T-helper 1 cell treated with Interleukin-12 subunit alpha and Interleukin-12 subunit beta and Interleukin-4 antibody, amounts not matched to agents 30 μg/mL and 1 μg/mL, for 36 hours (primary cell): ENCODE measurements around the gene CARD19.
A peak's percentile ranks its signal among the peaks of the same experiment; 100 is the strongest.

Source experiments
- H3K27ac Mint-ChIP-seq: one replicate; pipeline ENCODE4 v1.8.0; 2021; ENCODE audit warnings: mild to moderate bottlenecking, mixed read lengths
- H3K27me3 Mint-ChIP-seq: one replicate; pipeline ENCODE4 v1.8.0; 2021; ENCODE audit warnings: low read depth, mixed read lengths
- H3K36me3 Mint-ChIP-seq: one replicate; pipeline ENCODE4 v1.8.0; 2021; ENCODE audit warnings: low read depth, mixed read lengths
- H3K4me1 Mint-ChIP-seq: one replicate; pipeline ENCODE4 v1.8.0; 2021; ENCODE audit warnings: low read depth, mixed read lengths
- H3K4me3 Mint-ChIP-seq: one replicate; pipeline ENCODE4 v1.8.0; 2021; ENCODE audit warnings: mild to moderate bottlenecking, moderate library complexity, mixed read lengths
- H3K9me3 Mint-ChIP-seq: one replicate; pipeline ENCODE4 v1.8.0; 2021; ENCODE audit warnings: mixed read lengths

Gene CARD19

DNA sequence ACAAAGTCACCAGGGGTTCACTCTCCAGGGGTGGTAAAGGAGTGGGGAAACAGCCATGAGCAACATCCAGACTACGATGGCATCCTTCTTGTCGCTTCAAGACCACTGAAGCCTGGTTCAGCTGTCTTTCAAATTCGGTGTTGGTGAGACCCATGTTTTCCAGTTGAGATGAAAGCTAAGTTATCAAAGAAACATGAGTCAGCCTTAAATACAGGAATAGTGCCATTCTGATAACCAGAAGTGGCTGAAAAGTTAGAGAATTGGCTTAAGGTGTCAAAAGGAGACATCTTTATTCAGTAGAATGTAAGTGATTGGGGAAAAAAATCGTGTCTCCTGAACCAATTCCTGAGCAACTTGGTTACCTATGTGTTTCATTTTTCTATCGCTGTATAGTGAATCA, 7.0 kb upstream of the CARD19 start:
- Mint-ChIP-seq H3K27ac (peak overlapping the region; percentile 69), H3K4me3 (no peak overlapping the region), H3K9me3 (peaks cover 16% of the 10 kb centered on the region), H3K27me3 (no peaks in the 10 kb centered on the region), H3K4me1 (peaks cover 47% of the 10 kb centered on the region), H3K36me3 (peaks cover 50% of the 10 kb centered on the region)

DNA sequence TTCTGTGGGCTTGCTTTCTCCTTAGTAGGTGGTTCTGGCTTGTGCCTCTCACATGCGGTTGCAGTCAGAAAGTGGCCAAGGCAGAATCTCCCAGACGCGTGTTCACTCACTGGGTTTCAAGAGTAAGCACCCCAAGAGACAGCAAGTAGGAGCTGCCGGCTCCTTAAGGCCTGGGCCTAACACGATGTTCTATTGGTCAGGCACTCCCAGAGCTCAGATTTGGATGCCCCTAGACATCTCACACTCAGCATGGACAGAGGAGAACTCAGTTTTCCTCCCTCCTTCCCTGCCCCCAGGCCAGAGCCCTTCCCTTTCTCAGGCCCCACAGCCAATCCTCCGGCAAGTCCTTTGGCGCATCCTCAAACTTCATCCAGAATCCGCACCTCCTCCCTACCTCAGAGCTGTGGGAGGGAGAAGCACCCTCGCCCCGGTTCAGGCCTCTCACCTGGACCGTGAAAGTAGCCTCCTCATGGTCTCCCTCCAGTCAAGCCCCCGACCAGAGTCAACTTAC, 6.5 kb upstream of the CARD19 start:
- peaks cover 50% of the 10 kb centered on the region for H3K36me3 Mint-ChIP-seq
- no peak overlapping the region for H3K4me3 Mint-ChIP-seq
- H3K27me3 Mint-ChIP-seq, result no peaks in the 10 kb centered on the region
- peaks cover 16% of the 10 kb centered on the region for H3K9me3 Mint-ChIP-seq
- no peak overlapping the region for H3K27ac Mint-ChIP-seq
- H3K4me1 Mint-ChIP-seq, result peaks cover 51% of the 10 kb centered on the region

DNA sequence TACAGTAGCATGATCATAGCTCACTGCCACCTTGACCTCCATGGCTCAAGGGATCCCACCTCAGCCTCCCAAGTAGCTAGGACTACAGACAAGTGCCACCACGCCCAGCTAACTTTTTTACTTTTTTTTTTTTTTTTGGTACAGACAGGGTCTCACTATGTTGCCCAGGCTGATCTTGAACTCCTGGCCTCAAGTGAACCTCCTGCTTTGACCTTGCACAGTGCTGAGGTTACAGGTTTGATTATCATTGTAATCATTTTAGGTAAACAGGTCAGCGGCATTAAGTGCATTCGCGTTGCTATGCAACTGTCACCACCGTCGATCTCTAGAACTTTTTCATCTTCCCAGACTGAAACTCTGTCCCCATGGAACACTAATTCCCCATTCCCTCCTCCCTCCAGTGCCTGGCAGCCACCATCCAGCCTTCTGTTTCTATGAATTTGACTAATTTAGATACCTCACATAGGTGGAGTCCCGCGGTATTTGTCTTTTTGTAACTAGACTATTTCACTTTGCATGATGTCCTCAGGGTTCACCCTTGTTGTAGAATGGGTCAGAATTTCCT, 5.8 kb upstream of the CARD19 start:
- Mint-ChIP-seq H3K27ac (peak overlapping the region; percentile 67), H3K4me1 (peaks cover 58% of the 10 kb centered on the region), H3K9me3 (peaks cover 16% of the 10 kb centered on the region), H3K36me3 (peaks cover 47% of the 10 kb centered on the region), H3K27me3 (no peaks in the 10 kb centered on the region), H3K4me3 (peak overlapping the region; percentile 0)

DNA sequence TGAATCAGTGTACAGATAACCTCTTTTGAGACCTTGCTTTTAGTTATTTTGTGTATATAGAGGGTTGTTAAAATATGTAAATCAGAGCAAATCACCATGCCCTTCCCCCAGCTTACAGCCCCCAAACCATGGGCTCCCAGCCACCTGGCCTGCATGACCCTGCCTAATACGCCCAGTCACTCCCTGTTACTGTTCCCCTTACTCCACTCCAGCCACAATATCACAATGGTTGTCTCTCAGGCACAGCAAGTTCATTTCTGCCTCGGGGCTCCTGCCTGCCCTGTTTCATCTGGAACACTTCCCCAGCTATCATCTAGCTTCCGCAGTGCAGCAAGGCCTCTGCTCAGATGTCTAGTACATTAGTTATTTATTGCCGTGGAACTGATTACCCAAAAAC, 5.0 kb upstream of the CARD19 start:
- peaks cover 16% of the 10 kb centered on the region for H3K9me3 Mint-ChIP-seq
- H3K27ac Mint-ChIP-seq, result peak overlapping the region; percentile 98
- peaks cover 40% of the 10 kb centered on the region for H3K36me3 Mint-ChIP-seq
- H3K4me3 Mint-ChIP-seq, result no peak overlapping the region
- H3K4me1 Mint-ChIP-seq, result peaks cover 53% of the 10 kb centered on the region
- no peaks in the 10 kb centered on the region for H3K27me3 Mint-ChIP-seq

DNA sequence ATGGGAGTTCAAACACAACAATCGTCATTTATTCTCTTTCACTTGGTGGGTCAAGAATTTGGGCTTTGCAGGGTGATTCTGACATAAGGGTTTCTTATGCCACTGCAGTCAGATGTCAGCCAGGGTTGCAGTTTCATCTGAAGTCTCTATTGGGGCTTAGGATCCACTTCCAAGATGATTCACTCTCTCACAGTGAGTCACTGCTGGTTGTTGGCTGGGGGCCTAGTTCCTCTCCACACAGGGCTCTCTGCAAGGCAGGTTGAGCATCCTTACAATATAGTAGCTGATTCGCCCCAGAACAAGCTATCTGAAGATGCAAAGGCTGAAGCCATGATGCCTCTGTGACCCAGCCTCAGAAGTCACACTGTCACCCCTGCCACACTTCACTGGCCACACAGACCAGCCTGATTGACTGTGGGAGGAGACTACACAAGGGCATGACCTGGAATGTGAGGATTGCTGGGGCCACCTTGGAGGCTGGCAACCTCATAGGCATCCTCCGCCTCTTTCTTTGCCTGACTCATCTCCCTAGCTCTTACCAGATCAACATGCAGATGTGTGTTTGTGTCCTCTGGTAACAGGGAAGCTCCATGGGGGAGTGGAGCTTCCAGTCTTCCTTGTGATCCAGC, 4.5 kb upstream of the CARD19 start:
- Mint-ChIP-seq H3K27me3 (no peaks in the 10 kb centered on the region), H3K9me3 (peaks cover 16% of the 10 kb centered on the region), H3K27ac (peak overlapping the region; percentile 98), H3K4me1 (peaks cover 53% of the 10 kb centered on the region), H3K36me3 (peaks cover 38% of the 10 kb centered on the region), H3K4me3 (no peak overlapping the region)

DNA sequence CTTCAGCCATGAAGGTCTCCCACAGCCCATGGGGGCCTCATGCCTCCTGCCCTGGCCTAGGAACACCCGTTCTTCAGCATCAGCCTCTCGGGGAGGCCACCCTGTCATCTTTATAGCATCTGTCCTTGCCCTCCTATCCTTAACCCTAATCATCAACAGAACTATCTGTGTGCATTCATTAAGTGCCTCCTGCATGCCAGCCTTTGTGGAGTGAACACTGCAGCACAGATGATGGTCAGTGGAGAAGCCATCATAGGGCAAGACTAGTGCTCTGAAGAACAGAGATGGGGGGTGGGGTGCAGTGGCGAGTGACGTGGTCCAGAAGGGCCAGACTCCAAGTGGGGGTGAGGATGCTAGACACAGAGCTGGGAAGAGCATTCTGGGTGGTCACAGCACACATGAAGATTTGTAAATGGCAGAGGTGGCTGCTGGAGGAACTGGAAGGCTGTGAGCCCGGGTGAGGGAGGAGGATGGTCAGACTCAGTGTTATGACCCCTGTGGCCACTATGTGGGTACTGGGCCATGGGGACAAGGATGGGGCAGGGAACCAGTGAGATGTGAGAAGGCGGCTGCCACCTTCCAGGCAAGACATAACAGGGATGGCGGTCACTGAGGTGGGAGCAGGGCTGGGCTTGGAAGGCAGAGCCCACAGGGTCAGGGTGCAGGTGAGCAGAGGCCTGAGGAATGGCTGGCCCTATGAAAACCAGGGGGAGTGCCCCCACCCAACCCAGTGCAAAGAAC, 3.6 kb upstream of the CARD19 start:
- Mint-ChIP-seq H3K4me3 (peak overlapping the region; percentile 6), H3K9me3 (peaks cover 16% of the 10 kb centered on the region), H3K27me3 (no peaks in the 10 kb centered on the region), H3K27ac (peak overlapping the region; percentile 98), H3K4me1 (peaks cover 57% of the 10 kb centered on the region), H3K36me3 (peaks cover 35% of the 10 kb centered on the region)

DNA sequence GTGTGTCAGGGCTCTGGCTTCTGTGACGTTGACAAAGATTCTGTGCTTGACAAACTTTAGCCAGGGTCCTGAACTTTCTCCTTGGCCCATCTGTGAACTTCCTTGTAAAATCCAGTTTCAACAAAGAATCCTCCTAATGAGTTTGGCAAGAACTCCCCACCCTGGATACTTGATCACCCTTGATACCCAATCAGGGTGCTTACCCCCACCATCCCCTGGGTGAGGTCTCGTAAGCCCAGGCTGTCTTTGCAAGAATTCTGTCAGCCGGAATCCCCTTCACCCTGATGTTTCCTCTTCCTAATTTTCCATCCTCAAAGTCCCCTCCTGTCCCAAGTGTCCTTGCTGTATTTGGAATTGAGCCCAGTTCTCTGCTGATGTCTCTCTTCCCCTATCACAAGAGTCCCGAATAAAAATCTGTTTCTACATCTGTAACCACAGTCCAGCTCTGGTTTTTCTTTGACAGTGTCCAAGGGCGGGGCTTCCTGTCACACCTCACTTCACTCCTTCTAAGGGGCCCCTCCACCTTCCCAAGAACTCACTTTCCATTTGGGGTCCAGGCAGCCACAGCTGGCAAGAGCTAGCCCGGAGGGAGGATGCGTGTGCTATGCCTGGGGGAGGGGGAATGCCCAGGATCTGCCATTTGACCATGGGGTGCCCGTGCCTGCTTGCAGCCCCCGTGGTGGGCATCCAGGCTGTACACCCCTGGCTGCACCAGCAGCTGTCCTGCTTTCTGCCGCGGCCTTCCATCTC, 2.7 kb upstream of the CARD19 start:
- Mint-ChIP-seq H3K4me3 (peak overlapping the region; percentile 59), H3K27ac (peak overlapping the region; percentile 98), H3K9me3 (peaks cover 16% of the 10 kb centered on the region), H3K4me1 (peaks cover 65% of the 10 kb centered on the region), H3K27me3 (no peaks in the 10 kb centered on the region), H3K36me3 (peaks cover 33% of the 10 kb centered on the region)

DNA sequence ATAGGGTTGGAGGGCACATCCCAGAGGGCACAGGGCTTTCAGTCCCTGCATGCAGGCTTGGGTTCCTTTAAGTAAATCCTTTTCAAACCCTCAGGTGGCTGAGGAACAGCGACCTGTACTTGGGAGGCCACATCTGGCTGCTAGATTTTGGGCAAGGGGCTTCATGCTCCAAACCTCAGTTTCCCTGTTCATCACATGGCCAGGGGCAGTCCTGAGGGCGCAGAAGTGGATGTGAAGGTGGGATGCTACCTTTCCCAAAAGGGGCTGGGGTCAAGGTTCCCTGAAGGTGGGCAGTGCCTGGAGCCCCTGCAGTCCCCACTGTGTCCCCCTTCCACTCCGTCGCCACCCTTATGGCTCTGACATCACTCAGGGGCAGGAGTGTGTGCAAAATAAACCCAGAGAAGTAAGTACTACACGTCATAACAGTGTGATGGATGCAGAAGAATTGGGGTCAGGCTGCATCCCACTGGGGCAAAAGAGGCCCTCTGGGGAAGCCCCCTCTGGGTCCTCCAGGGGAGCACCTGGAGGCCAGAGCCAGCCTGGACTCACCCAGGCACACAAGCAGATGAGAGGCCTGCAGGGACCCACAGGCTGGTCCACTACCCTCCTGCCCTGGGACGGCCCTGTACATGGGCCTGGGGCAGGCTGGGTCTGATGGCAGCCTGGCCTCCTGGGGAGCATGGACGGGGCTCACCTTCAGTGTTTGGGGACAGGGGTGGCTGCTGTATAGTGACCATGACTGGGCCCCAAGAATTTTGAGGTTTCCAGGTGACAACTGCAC, 1.9 kb upstream of the CARD19 start:
- H3K27me3 Mint-ChIP-seq, result no peaks in the 10 kb centered on the region
- H3K4me3 Mint-ChIP-seq, result peak overlapping the region; percentile 85
- peaks cover 62% of the 10 kb centered on the region for H3K4me1 Mint-ChIP-seq
- peaks cover 16% of the 10 kb centered on the region for H3K9me3 Mint-ChIP-seq
- H3K27ac Mint-ChIP-seq, result peak overlapping the region; percentile 98
- H3K36me3 Mint-ChIP-seq, result peaks cover 26% of the 10 kb centered on the region

DNA sequence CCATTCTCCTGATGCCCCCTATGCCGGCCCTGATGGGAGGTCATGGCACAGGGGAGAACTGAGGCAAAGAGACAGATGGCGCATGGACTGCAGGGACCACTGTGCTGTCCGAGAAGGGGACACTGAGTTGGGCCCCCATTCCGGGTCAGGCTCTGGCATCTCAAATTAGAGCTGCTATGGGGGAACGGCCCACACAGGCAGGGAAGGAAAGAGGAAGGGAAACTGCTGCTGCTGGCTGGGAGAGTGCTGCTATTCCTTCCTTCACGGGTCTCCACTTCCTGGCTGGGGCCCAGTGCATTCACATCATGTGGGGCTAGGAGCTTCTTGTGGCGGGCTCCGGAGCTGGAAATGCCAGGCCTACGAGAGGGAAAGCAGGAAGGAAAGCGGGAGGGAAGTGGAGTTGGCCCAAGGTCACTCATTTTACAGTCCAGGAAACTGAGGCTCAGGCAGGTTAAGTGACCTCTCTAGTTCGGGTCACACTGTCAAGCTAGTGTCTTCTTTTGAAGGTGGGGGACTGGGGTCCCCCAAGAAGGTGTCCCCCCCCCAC, 1.3 kb upstream of the CARD19 start:
- H3K9me3 Mint-ChIP-seq, result peaks cover 12% of the 10 kb centered on the region
- H3K27me3 Mint-ChIP-seq, result no peaks in the 10 kb centered on the region
- peaks cover 64% of the 10 kb centered on the region for H3K4me1 Mint-ChIP-seq
- H3K36me3 Mint-ChIP-seq, result peaks cover 20% of the 10 kb centered on the region
- H3K4me3 Mint-ChIP-seq, result peak overlapping the region; percentile 85
- H3K27ac Mint-ChIP-seq, result peak overlapping the region; percentile 98

DNA sequence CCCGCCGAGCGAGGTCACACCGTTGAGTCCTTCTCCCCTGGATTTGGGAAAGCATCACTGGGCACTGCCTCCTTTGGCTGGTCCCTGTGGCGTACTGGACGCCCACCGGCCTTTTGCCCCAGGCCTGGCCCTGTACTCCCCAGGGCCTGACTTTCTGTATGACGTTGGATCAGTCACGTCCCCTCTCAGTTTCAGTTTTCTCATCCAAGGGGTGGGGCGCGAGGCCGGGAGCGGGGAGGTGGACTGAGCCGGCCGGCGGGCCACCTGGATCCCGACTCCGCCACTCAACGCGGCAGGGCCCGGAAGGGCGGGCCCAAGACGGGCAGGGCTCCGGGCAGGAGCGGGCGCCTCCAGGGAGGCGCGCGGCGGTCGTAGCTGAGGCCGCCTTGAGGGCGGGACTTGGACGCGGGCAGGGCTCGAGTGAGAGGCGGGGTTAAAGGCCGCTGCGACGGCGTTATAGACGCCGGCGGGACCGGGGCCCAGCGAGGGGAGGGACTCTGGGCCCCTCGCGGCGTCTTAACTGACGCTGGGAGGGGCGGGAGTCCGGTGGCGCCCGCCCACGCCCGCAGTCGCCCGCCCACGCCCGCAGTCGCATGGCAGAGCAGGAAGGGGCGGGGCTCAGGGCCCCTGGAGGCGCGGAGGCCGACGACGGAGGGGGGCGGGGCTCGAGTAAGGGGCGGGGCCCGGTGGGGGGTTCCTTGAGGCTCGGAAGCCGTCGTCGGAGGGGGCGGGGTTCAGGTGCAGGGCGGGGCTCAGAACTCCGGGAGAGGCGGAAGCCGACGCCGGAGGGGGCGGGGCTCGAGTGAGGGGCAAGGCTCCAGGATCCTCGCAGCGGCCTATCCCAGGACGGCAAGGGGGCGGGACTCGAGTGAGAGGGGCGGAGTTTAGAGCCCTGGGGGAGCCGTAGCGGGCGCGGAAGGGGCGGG, 549 bp upstream of the CARD19 start:
- Mint-ChIP-seq H3K27ac (peak overlapping the region; percentile 98), H3K27me3 (no peaks in the 10 kb centered on the region), H3K4me1 (peaks cover 65% of the 10 kb centered on the region), H3K4me3 (peak overlapping the region; percentile 85), H3K36me3 (peaks cover 16% of the 10 kb centered on the region), H3K9me3 (peaks cover 9% of the 10 kb centered on the region)

DNA sequence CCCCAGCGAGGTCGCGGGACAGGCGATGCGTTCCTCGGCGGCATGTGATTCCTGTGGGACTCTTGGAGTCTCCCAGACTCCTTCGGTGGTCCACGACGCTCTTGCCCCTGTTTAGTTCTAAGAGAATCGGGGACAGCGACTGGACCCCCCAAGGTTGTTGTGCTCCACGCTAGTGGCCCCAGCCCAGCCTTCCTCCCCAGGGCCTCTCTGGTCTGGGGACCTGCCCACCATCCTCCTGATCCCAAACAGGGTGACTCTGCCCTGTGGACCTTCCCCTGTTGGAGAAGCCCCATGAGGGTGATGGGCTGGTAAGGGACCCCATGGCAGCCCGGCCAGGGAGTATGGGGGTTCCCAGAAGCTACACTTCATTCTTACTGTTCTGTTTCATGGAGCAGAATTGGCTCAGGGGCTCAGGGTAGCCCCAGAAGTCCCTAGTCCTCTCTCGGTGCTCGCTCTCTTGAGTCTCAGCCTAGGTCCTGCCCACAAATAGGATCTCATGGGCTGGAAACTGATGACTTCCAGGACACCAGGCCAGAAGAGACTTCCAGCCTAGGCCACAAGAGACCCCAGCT, 880 bp downstream of the CARD19 start:
- Mint-ChIP-seq H3K9me3 (no peaks in the 10 kb centered on the region), H3K36me3 (peaks cover 17% of the 10 kb centered on the region), H3K27ac (peak overlapping the region; percentile 90), H3K27me3 (no peaks in the 10 kb centered on the region), H3K4me1 (peaks cover 59% of the 10 kb centered on the region), H3K4me3 (peak overlapping the region; percentile 94)

DNA sequence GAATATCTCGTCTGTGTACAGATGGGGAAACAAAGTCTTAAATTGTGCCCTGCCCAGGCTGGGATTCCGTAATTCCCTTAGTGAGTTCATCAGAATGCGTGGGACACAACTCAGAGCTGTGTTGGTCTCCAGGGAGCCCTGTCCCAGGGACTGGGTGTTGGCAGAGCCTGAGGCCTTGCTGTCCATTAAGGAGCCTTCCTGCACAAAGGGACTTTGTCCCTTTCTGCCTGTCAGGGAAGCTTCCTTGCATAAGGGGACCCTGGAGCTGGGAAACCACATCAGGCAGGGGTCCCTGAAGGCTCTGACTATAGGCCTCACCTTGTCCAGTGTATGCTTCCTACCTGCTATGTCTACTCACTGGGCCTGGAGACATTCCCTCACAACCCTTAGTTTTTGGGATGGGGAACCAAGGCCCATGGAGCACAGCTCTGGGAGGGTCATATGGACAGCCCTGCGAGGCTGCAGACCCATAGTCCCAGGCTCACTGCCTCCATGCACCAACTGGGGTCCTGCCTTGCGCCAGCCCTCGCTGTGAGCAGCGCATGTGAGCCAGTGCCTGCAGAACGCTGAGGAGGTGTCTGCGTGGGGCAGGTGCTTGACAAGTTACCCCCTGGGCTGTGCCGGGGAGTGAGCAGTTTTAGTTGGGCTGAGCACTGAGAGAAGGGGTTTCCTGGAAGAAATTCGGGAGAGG, 1.6 kb downstream of the CARD19 start:
- H3K27ac Mint-ChIP-seq, result peak overlapping the region; percentile 90
- peaks cover 57% of the 10 kb centered on the region for H3K4me1 Mint-ChIP-seq
- H3K27me3 Mint-ChIP-seq, result no peaks in the 10 kb centered on the region
- peak overlapping the region; percentile 94 for H3K4me3 Mint-ChIP-seq
- no peaks in the 10 kb centered on the region for H3K9me3 Mint-ChIP-seq
- H3K36me3 Mint-ChIP-seq, result peaks cover 20% of the 10 kb centered on the region
